HG02678 (cell line): ENCODE data around the gene ZNF319.

Source experiments
- ATAC-seq: cut with Tn5 transposase; IDR thresholded peaks from one replicate; pipeline ENCODE4 v1.9.1; 2021; ENCODE audit warnings: mild to moderate bottlenecking, moderate library complexity; ENCODE audit not compliant: unreplicated experiment

Gene ZNF319

GRCh38 chr16:57957673-57958392, 42.6 kb downstream of the ZNF319 start:
- ATAC-seq = no peak

- no peak for ATAC-seq
These were observed 43.4 kb downstream of the ZNF319 start for GRCh38 chr16:57956924-57957672.

GRCh38 chr16:57956270-57956808, 44.1 kb downstream of the ZNF319 start:
- ATAC-seq = no peak

- no peak for ATAC-seq
These were observed 44.8 kb downstream of the ZNF319 start for GRCh38 chr16:57955572-57956188.

GRCh38 chr16:57953857-57954256, 46.6 kb downstream of the ZNF319 start:
- ATAC-seq = no peak

GRCh38 chr16:57952909-57953308, 47.6 kb downstream of the ZNF319 start:
- no peak for ATAC-seq

- ATAC-seq = no peak
These were observed 49.1 kb downstream of the ZNF319 start for GRCh38 chr16:57951204-57951960.

- ATAC-seq = no peak
These were observed 50.1 kb downstream of the ZNF319 start for GRCh38 chr16:57950382-57950781.

- ATAC-seq = no peak
These were observed 50.8 kb downstream of the ZNF319 start for GRCh38 chr16:57949595-57950238.

- no peak for ATAC-seq
These were observed 51.5 kb downstream of the ZNF319 start for GRCh38 chr16:57949013-57949412.

GRCh38 chr16:57948027-57948426, 52.4 kb downstream of the ZNF319 start:
- no peak for ATAC-seq

GRCh38 chr16:57947261-57947660, 53.2 kb downstream of the ZNF319 start:
- no peak for ATAC-seq

GRCh38 chr16:57946181-57946801, 54.2 kb downstream of the ZNF319 start:
- no peak for ATAC-seq

- no peak for ATAC-seq
These were observed 54.7 kb downstream of the ZNF319 start for GRCh38 chr16:57945740-57946138.

GRCh38 chr16:57944970-57945739, 55.3 kb downstream of the ZNF319 start:
- no peak for ATAC-seq
